Endothelial cell of umbilical vein (primary cell): Measurements from ENCODE around the gene SAMD14. TPM values are rescaled to one million over a fixed set of nuclear protein-coding genes. Genes with fewer than 3 reads are reported as not detected.

Source experiments
- BruUV-seq: library from RNA; stranded (reverse); fragments of 400-500 nt; replicated peaks from 2 replicates; lab custom pipeline; 2021; lab: Mats Ljungman, UMichigan
- CTCF ChIA-PET: fragments of 300-600, 350-600 bp; sonication (Branson Sonifier 250); formaldehyde crosslinking; loops from one replicate; lab custom pipeline; 2021; ENCODE audit warnings: antibody characterized with exemption, inconsistent platforms; lab: Charles Lee
- POLR2A ChIA-PET: fragments of 300-600, 350-600 bp; sonication (Branson Sonifier 250); formaldehyde crosslinking; loops from one replicate; lab custom pipeline; 2021; ENCODE audit warnings: antibody characterized with exemption, inconsistent platforms; lab: Charles Lee
- DNase-seq: peaks from one replicate; pipeline ENCODE4 v3.0.0-alpha.2; 2011; ENCODE audit warnings: low read depth, low spot score
- FAIRE-seq: peaks from 2 replicates; lab custom pipeline; 2011; peaks lifted over from hg19 to GRCh38; lab: Jason Lieb, UNC
- H2AFZ ChIP-seq: 2 replicates; pipeline ENCODE4 v1.6.0; 2012; ENCODE audit warnings: low read depth, low read length, control low read depth, inconsistent platforms
- H3K27ac ChIP-seq: 2 replicates; pipeline ENCODE4 v1.5.1; 2011; ENCODE audit warnings: low read depth, mild to moderate bottlenecking, control low read depth, low read length, moderate library complexity; ENCODE audit not compliant: insufficient read depth
- H3K27me3 ChIP-seq, 2 experiments: 2 replicates each; pipeline versions ENCODE4 v1.6.0 to v1.6.1; 2011; ENCODE audit warnings: low read length in 2 of 2, mixed read lengths in 1 of 2; ENCODE audit not compliant: control insufficient read depth in 2 of 2, insufficient read depth in 2 of 2
- H3K36me3 ChIP-seq, 2 experiments: 2 replicates in 1 of 2; 3 replicates in 1 of 2; pipeline ENCODE4 v1.5.1; 2011; ENCODE audit warnings: low read length in 2 of 2, mild to moderate bottlenecking in 1 of 2, moderate library complexity in 1 of 2; ENCODE audit not compliant: control insufficient read depth in 2 of 2, insufficient read depth in 2 of 2; ENCODE audit errors: extremely low read depth in 1 of 2
- H3K4me1 ChIP-seq: 3 replicates; pipeline ENCODE4 v1.5.1; 2011; ENCODE audit warnings: mild to moderate bottlenecking, low read length; ENCODE audit not compliant: control insufficient read depth, insufficient read depth; ENCODE audit errors: extremely low read depth
- H3K4me2 ChIP-seq: 2 replicates; pipeline ENCODE4 v1.6.1; 2011; ENCODE audit warnings: low read length, control low read depth, mixed read lengths; ENCODE audit not compliant: insufficient read depth
- H3K4me3 ChIP-seq, 3 experiments: fragments of 200-600 bp in 1 of 3; sonication (generic), shearing (Covaris generic) in 1 of 3; replicated peaks in 1 of 3; 2 replicates each; pipeline ENCODE4 v1.5.1; 2011 to 2016; ENCODE audit warnings: control low read depth in 3 of 3, low read length in 3 of 3, mild to moderate bottlenecking in 2 of 3, inconsistent platforms in 1 of 3, low read depth in 1 of 3, moderate library complexity in 1 of 3; ENCODE audit not compliant: insufficient read depth in 1 of 3
- H3K79me2 ChIP-seq: 2 replicates; pipeline ENCODE4 v1.6.0; 2012; ENCODE audit warnings: low read length, inconsistent platforms; ENCODE audit not compliant: control insufficient read depth, insufficient read depth
- H3K9ac ChIP-seq: replicated peaks from 2 replicates; pipeline ENCODE3; 2011; ENCODE audit warnings: low read length, control low read depth; ENCODE audit not compliant: insufficient read depth; ENCODE audit errors: extremely low read depth
- H3K9me1 ChIP-seq: replicated peaks from 3 replicates; pipeline ENCODE4 v1.6.0; 2011; ENCODE audit warnings: mild to moderate bottlenecking, low read length; ENCODE audit not compliant: control insufficient read depth, insufficient read depth; ENCODE audit errors: extremely low read depth
- H3K9me3 ChIP-seq: replicated peaks from 2 replicates; pipeline ENCODE4 v1.5.1; 2012; ENCODE audit warnings: low read length, inconsistent platforms; ENCODE audit not compliant: control insufficient read depth, insufficient read depth
- H4K20me1 ChIP-seq: replicated peaks from 2 replicates; pipeline ENCODE3; 2011; ENCODE audit warnings: mild to moderate bottlenecking, low read length; ENCODE audit not compliant: control insufficient read depth, insufficient read depth; ENCODE audit errors: extremely low read depth
- CTCF ChIP-seq, 2 donors: IDR thresholded peaks; 1 replicate in 1 of 2; 2 replicates in 1 of 2; pipeline ENCODE4 v1.5.1; 2011; ENCODE audit warnings: low read length in 2 of 2, mild to moderate bottlenecking in 2 of 2, moderate library complexity in 2 of 2, control low read depth in 1 of 2, inconsistent platforms in 1 of 2, low read depth in 1 of 2; ENCODE audit not compliant: insufficient read depth in 1 of 2; ENCODE audit errors: extremely low read depth in 1 of 2
- EZH2 ChIP-seq: IDR thresholded peaks from 2 replicates; pipeline ENCODE4 v1.6.1; 2012; ENCODE audit warnings: borderline replicate concordance, low read depth, mild to moderate bottlenecking, moderate library complexity, low read length, inconsistent platforms; ENCODE audit not compliant: severe bottlenecking
- FOS ChIP-seq: IDR thresholded peaks from 2 replicates; pipeline ENCODE4 v1.6.1; 2011; ENCODE audit warnings: mild to moderate bottlenecking, low read length, moderate library complexity, borderline replicate concordance; ENCODE audit not compliant: insufficient read depth
- GATA2 ChIP-seq: IDR thresholded peaks from 2 replicates; pipeline ENCODE4 v1.7.0; 2011; ENCODE audit warnings: low read depth, mild to moderate bottlenecking, moderate library complexity, mixed read lengths, low read length; ENCODE audit not compliant: insufficient read length, insufficient read depth
- JUN ChIP-seq: IDR thresholded peaks from 2 replicates; pipeline ENCODE4 v1.6.1; 2011; ENCODE audit warnings: borderline replicate concordance, low read depth; ENCODE audit not compliant: insufficient read length, insufficient read depth
- MAX ChIP-seq: IDR thresholded peaks from 2 replicates; pipeline ENCODE4 v1.6.1; 2011; ENCODE audit not compliant: insufficient read depth, insufficient read length
- MYC ChIP-seq: IDR thresholded peaks from one replicate; pipeline ENCODE4 v1.6.1; 2011; ENCODE audit warnings: mild to moderate bottlenecking, low read depth, low read length
- POLR2A ChIP-seq: IDR thresholded peaks from 2 replicates; pipeline ENCODE4 v1.6.1; 2012; ENCODE audit warnings: low read depth, mild to moderate bottlenecking, control low read depth, low read length
- POLR2AphosphoS5 ChIP-seq: IDR thresholded peaks from 2 replicates; pipeline ENCODE4 v1.6.1; 2012; ENCODE audit warnings: low read depth, mild to moderate bottlenecking, control low read depth, low read length, moderate library complexity; ENCODE audit not compliant: insufficient read depth
- dilution Hi-C: fragments of 300-500 bp; cut with MboI; formaldehyde crosslinking; loops from one replicate; pipeline ENCODE4 v1.15.0; 2019; ENCODE audit warnings: low sequenced_read_pairs; ENCODE audit not compliant: extremely low pct_ligation_motif_present
- intact Hi-C: fragments of 100-400 bp; cut with micrococcal nuclease; formaldehyde crosslinking; loops from one replicate; pipeline ENCODE4 v1.10.0; 2022
- polyA plus RNA-seq, 4 experiments: library from polyadenylated mRNA; depleted of rRNA in 3 of 4; stranded (reverse) in 3 of 4; unstranded in 1 of 4; fragments of >200 nt; gene quantifications; 2 replicates each; pipeline versions ENCODE4 v1.2.1 to v1.2.3, GENCODE V29; 2011 to 2012; ENCODE audit warnings: missing spikeins in 1 of 4
- total RNA-seq: library from RNA; stranded (reverse); gene quantifications from 2 replicates; pipeline ENCODE4 v1.2.3, GENCODE V29; 2021

SAMD14 gene
- total and polyA plus RNA-seq, 2 donors (not counting 3 experiments of a cell fraction or from before 2014, with no cell fraction given): 6.8 to 15.6 TPM

GRCh38 chr17:50134206-50135110, 4.5 kb upstream of the SAMD14 start:
- dilution Hi-C loops (no loop called here), intact Hi-C loops (no loop called here)
- Histone ChIP-seq H3K4me1 (peaks cover 3% of the 10 kb centered on the region), H3K4me3 (no peak overlapping the region), H3K27me3 (no peaks in the 10 kb centered on the region), H3K36me3 (peaks cover 21 to 50% of the 10 kb centered on the region in 2 experiments), H3K9ac (no peak overlapping the region), H3K9me3 (no peaks in the 10 kb centered on the region), H4K20me1 (no peaks in the 10 kb centered on the region), H3K4me2 (no peak overlapping the region), H2AFZ (no peak overlapping the region), H3K9me1 (no peaks in the 10 kb centered on the region), H3K27ac (no peak overlapping the region), H3K79me2 (no peaks in the 10 kb centered on the region)
- CTCF ChIA-PET: interaction anchor here (0.7 to 2.7 kb wide), 2 partner anchors 18 to 27 kb away, joined by 3 to 11 read pairs; no protein-coding TSS in a partner anchor
- FAIRE-seq (no peak), DNase-seq (no peak)
- TF ChIP-seq MAX (no peak), POLR2A (no peak), GATA2 (no peak), POLR2AphosphoS5 (no peak), MYC (no peak), FOS (no peak), EZH2 (no peak), CTCF (IDR thresholded peaks at IDR 0.05; ENCODE audit: extremely low read depth in 1 of 2, insufficient read depth in 1 of 2, low read depth in 1 of 2, low read length in 2 of 2) (no peak), JUN (no peak)
- BruUV-seq: TSS peak; percentile 69
- POLR2A ChIA-PET: no interaction called here
